Measurements from ENCODE around the gene TPD52L1. TPM values are rescaled to one million over a fixed set of nuclear protein-coding genes. Genes with fewer than 3 reads are reported as not detected.

Gene TPD52L1, protein sequence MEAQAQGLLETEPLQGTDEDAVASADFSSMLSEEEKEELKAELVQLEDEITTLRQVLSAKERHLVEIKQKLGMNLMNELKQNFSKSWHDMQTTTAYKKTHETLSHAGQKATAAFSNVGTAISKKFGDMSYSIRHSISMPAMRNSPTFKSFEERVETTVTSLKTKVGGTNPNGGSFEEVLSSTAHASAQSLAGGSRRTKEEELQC
- total RNA-seq = 15.6 TPM
- long read RNA-seq, transcript TPD52L1-202 (5 exons, 2,147 nt) = minor isoform, 5 of 32 reads
- long read RNA-seq, transcript TPD52L1-213 (7 exons, 2,356 nt) = major isoform, 15 of 32 reads
- long read RNA-seq, partial matches to known transcripts = 1 of 32 reads
- long read RNA-seq, other reads (novel, unspliced or antisense) = 3 of 32 reads

DNA sequence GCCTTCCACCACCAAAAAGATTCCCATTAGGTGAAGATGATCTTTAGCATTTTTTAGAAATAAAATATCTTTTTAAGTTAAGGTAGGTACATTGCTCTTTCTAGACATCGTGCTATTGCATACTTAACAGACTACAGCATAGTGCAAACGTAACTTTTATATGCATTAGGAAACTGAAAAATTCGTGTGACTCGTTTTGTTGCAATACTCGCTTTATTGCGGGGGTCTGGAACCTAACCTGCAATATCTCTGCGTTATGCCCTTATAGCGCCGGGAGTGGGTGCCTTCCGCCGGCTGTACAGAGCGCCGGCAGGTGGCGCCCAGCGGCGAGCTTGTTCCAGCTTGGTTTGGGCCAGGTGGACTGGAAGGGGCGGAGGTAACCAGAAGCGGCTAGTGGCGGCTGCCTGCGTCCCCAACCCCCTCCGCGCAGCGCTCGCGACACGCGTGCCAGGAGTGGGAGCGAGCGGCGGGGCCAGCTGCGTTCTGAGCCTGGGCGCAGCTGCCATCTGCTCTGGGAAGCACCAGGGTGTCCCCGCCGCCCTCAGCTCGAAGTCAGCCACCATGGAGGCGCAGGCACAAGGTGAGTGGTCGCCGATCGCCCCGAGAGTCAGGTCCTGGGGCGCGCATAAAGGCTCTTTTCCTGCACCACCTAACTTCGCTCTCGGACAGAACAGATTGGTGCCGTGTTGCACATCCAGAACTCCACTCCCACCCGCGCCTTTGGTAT is at the start of gene TPD52L1:
TSS of gene TPD52L1 (plus strand) at position 383 of the 727 bp plus-strand sequence. CDS start at position 562, 179 bp downstream.
- H3K9me3 ChIP-seq = no peaks in the 10 kb centered on the region
- peak; percentile 96 to 97 for ATAC-seq
- H3K4me1 ChIP-seq = peaks cover 20% of the 10 kb centered on the region
- intact Hi-C loops (cut with DNase I) = no loop called here
- peak; percentile 88 for DNase-seq
- peak within 1 kb of the TSS; percentile 54 for H3K27ac ChIP-seq
- TF ChIP-seq, protein P1, sequence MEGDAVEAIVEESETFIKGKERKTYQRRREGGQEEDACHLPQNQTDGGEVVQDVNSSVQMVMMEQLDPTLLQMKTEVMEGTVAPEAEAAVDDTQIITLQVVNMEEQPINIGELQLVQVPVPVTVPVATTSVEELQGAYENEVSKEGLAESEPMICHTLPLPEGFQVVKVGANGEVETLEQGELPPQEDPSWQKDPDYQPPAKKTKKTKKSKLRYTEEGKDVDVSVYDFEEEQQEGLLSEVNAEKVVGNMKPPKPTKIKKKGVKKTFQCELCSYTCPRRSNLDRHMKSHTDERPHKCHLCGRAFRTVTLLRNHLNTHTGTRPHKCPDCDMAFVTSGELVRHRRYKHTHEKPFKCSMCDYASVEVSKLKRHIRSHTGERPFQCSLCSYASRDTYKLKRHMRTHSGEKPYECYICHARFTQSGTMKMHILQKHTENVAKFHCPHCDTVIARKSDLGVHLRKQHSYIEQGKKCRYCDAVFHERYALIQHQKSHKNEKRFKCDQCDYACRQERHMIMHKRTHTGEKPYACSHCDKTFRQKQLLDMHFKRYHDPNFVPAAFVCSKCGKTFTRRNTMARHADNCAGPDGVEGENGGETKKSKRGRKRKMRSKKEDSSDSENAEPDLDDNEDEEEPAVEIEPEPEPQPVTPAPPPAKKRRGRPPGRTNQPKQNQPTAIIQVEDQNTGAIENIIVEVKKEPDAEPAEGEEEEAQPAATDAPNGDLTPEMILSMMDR (IDR thresholded peaks at IDR 0.05) = peak; percentile 80
- H3K36me3 ChIP-seq = no peaks in the 10 kb centered on the region
- H3K4me3 ChIP-seq = peak within 1 kb of the TSS; percentile 75
- peaks cover 4% of the 10 kb centered on the region for H3K27me3 ChIP-seq (ENCODE audit: low read depth)

DNA sequence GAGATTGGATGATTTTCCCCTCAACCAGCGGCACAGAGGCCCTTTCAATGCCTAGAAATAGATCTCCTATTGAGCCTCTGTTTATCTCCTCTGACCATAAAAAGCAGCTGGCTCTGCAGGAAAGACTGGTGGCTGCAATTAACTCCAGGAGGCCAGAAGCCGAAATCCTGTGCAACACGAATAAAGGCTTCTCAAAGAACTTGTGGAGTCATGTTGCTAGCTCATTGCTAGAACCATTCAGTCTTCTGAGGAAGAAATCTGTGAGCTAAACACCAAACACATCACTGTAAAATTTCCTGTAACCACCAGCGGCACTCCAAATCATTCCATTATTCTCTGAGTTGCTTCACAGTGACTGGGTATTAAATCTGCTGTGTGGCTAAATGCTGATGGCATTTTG is 49.1 kb upstream of the TPD52L1 start:
- H3K27ac ChIP-seq = no peak overlapping the region
- H3K4me1 ChIP-seq = no peaks in the 10 kb centered on the region
- DNase-seq (no peak), ATAC-seq (no peak)
- H3K27me3 ChIP-seq (ENCODE audit: low read depth) = no peaks in the 10 kb centered on the region
- H3K9me3 ChIP-seq = no peaks in the 10 kb centered on the region
- intact Hi-C loops (cut with DNase I) = no loop called here
- no peak overlapping the region for H3K4me3 ChIP-seq
- TF ChIP-seq, protein P1 (IDR thresholded peaks at IDR 0.05) = no peak
- H3K36me3 ChIP-seq = no peaks in the 10 kb centered on the region

DNA sequence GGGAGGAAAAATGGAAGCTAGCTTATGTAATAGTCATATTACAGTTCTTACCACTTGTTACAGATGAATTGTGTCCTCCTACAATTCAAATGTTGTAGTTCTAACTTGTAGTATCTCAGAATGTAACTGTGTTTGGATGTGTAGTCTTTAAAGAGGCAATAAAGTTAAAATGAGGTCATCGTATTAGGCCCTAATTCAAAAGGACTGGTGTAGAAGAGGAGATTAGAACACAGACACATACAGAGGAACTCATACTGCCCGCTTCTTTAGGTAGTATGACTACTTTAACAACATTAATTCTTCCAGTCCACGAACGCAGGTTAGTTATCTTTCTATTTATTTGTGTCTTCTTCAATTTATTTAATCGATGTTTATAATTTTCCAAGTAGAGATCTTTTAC is 46.5 kb upstream of the TPD52L1 start:
- ATAC-seq = no peak
- TF ChIP-seq, protein P1 (IDR thresholded peaks at IDR 0.05) = no peak

DNA sequence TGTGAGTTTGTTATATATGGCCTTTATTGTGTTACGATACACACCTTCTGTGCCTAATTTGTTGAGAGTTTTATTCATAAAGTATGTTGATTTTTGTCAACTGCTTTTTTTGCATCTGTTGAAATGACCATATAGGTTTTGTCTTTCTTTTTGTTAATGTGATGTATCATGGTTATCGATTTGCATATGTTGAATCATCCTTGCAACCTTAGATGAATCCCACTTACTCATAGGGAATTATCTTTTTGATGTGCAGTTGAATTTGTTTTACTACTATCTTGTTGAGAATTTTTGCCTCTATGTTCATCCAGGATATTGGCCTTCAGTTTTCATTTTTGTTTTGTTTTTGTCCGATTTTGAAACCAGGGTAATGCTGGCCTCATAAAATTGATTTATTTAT is 45.7 kb upstream of the TPD52L1 start:
- TF ChIP-seq, protein P1 (IDR thresholded peaks at IDR 0.05) = no peak
- Histone ChIP-seq H3K27me3 (ENCODE audit: low read depth) (no peaks in the 10 kb centered on the region), H3K36me3 (no peaks in the 10 kb centered on the region), H3K27ac (no peak overlapping the region), H3K4me1 (no peaks in the 10 kb centered on the region), H3K9me3 (peaks cover 27% of the 10 kb centered on the region), H3K4me3 (no peak overlapping the region)
- intact Hi-C loops (cut with DNase I) = no loop called here
- ATAC-seq (no peak), DNase-seq (no peak)

More for the DNA sequence above, 46.5 kb upstream of the TPD52L1 start:
- DNase-seq = no peak
- no peaks in the 10 kb centered on the region for H3K27me3 ChIP-seq (ENCODE audit: low read depth)
- no peaks in the 10 kb centered on the region for H3K36me3 ChIP-seq
- H3K9me3 ChIP-seq = peaks cover 24% of the 10 kb centered on the region
- no peak overlapping the region for H3K27ac ChIP-seq
- intact Hi-C loops (cut with DNase I) = no loop called here
- H3K4me3 ChIP-seq = no peak overlapping the region
- no peaks in the 10 kb centered on the region for H3K4me1 ChIP-seq

DNA sequence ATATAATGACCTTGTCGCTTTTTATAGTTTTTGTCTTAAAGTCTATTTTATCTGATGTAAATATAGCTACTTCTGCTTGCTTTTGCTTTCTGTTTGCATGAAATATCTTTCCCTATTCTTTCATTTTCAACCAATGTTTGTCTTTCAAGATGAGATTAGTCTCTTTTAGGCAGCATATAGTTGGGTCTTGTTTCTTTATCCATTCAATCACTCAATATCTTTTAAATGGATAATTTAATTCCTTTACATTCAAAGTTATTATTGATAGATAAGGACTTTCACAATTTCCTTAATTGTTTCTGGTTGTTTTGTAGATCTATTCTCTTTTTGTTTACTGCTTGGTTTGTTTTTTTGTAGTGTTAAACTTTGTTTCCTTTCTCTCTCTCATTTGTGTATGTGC is 43.5 kb upstream of the TPD52L1 start:
- no peaks in the 10 kb centered on the region for H3K4me1 ChIP-seq
- peaks cover 27% of the 10 kb centered on the region for H3K9me3 ChIP-seq
- no peak overlapping the region for H3K27ac ChIP-seq
- no peak overlapping the region for H3K4me3 ChIP-seq
- ATAC-seq (no peak), DNase-seq (no peak)
- no peaks in the 10 kb centered on the region for H3K27me3 ChIP-seq (ENCODE audit: low read depth)
- intact Hi-C loops (cut with DNase I) = loop anchor here (5.0 kb wide), 1 partner anchor 238 kb away; no protein-coding TSS in a partner anchor
- TF ChIP-seq, protein P1 (IDR thresholded peaks at IDR 0.05) = no peak
- H3K36me3 ChIP-seq = no peaks in the 10 kb centered on the region
